Fibroblast of skin of right quadriceps (primary cell): Measurements from ENCODE around the gene HLA-DRA.

Source experiments
- DNase-seq: peaks from one replicate; pipeline ENCODE4 v3.0.0-alpha.2; 2013

The HLA-DRA gene

DNA sequence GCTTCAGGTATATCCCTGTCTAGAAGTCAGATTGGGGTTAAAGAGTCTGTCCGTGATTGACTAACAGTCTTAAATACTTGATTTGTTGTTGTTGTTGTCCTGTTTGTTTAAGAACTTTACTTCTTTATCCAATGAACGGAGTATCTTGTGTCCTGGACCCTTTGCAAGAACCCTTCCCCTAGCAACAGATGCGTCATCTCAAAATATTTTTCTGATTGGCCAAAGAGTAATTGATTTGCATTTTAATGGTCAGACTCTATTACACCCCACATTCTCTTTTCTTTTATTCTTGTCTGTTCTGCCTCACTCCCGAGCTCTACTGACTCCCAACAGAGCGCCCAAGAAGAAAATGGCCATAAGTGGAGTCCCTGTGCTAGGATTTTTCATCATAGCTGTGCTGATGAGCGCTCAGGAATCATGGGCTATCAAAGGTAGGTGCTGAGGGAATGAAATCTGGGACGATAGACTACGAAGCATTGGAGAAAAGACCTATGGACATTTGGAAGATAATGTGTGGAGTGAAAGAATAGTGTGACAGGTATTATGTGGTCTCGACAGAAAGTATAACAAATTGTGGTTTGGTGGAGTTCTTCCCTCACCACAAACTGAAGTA, at the start of gene HLA-DRA:
TSS of gene HLA-DRA (plus strand) at position 286 of the 613 bp plus-strand sequence. CDS start at position 350, 64 bp downstream.
- peak; percentile 34 for DNase-seq

DNA sequence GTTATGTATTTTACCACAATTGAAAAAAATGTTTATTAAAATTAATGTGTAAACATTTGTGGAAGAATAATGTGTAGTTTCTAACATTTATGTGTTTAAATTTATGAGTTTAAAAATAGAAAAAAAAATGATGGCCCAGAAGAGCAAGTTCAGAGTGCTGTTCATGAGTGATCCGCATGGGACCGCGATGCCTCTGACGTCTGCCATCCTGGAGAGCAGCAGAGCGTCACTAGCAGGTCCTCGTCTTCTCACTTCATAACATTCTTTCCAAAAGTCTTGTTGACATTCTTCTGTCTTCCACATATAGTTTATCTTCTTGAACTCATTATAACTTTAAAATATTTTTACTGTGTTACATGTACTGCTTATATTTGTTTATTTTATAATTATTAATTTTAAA, 48.2 kb upstream of the HLA-DRA start:
- DNase-seq: no peak

DNA sequence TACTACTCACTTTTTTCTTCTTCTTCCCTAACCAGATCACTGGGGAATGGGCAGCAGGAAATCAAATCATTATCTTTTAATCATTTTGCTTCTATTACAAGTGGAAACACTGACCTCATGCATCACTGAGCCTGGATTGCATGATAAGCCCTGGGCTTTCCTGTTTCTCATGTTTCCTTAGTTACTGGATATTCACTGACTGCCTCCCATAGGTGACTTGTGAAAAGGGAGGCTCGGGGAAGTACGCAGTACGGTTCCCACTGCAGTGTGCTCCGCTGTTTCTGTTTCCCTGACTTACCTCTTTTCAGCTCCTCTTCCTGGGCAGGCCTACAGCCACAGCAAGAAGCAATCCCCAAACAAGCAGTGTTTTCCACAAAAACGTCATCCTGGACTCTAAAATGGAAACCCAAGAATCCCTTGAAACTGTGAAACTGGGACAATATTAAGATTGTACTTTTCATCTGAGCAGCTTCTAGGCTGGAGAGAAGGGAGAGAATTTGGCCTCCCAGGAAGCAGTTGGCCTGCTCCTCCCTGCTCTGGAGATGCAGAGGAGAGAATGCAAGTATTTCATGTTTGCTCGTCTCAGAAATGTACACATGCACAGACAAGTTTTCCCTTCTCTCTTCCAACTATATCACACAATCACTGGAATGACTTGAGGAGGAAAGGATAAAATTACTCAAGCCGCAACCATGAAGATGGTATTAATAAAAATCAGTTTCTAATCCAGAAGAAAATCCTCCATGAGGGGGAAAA, 45.8 kb upstream of the HLA-DRA start:
- DNase-seq: peak; percentile 45

DNA sequence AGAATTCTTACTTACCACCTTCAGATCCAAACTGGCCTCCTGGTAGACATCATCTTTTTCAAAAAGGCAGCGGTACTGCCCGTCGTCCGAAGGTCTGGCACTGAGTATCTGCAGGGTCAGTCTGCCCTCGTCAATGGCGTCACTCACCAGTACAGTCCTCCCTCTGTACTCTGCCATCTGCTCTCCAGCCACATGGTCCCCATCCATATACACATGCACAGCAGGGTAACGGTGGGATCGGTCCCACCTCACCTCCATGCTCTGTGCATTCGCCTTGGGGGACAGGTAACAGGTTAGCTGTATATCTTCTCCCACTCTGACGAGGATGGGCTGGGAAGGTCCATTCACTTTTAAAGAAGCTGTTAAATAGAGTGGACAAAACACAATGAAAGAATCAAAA, 43.7 kb upstream of the HLA-DRA start:
- no peak for DNase-seq

DNA sequence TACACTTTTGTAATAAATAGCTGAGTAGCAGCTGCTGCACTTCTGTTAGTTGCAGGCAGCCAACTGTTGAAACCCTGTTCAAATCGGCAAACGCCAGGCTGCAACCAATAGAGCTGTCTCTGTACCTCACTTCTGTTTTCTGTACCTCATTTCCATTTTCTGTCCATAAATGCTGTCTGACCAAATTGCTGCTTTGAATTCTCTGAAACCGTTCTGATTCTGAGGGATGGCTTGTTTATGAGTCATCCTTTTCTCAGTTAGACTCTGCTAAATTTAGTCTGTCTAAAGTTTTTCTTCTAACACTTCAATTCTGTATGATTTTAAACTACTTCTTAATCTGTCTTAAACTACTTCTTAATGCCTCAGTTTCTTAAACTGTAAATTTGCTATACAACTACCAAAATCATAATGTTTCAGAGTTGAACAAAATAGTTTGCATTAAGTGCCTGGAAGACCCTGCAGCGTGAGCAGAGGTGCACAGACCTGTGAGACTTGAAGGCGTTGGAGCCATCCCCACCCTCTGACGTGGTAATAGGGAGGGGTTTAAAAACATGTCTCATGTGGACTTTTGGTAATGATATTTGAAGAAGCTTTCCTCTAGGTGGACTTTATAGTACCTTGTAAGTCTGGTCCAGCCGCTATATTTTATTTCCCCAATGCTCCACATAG, 42.3 kb upstream of the HLA-DRA start:
- no peak for DNase-seq

DNA sequence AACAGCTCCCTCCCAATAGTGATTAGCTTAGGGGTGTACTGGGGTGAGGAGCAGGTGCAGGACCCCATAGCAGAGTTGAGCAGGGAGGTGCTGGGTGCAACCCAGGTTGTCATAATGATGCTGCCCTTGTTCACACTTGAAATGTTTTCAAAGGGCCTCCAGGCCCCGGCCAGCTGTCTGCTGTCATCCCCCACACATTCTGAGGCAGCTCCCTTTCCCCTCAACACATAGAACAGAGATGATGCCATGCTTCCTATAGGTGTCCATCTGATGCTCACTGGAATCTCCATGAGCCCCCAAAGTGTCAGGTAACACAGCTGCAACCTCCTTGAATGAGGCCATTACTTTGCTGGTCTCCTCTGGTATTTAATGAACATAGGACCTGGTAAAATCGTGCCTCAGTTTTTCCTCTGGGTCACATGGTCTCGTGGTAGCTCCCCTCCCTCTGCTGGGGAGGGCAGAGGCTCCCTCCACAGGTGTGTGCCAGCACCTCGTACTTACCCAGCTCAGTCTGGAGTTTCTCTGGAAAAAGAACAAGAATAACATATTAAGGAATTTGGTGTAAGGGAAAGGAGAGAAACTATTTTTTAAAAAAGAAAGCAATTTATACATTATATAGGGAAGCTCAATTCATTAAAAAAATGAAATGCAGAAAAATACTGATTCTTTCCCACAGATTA, 38.3 kb upstream of the HLA-DRA start:
- DNase-seq: no peak

DNA sequence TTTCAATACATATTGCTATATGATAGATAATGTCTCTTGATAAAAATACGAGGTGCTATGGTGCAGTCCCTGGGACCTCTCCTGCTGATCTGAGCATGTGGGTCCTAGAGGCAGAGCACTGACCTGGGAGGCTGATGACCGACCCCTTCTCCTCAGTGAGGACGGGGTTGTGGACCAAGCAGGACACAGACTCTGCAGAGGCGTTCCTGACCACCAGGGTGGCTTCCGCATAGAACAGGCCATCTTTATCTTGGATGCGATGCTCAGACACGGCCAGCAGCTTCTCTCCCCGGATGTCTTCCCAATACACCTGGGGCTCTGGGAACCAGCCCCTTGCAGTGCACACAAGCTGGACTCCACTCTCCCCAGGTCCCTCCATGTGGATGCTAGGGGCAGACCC, 36.9 kb upstream of the HLA-DRA start:
- no peak for DNase-seq

DNA sequence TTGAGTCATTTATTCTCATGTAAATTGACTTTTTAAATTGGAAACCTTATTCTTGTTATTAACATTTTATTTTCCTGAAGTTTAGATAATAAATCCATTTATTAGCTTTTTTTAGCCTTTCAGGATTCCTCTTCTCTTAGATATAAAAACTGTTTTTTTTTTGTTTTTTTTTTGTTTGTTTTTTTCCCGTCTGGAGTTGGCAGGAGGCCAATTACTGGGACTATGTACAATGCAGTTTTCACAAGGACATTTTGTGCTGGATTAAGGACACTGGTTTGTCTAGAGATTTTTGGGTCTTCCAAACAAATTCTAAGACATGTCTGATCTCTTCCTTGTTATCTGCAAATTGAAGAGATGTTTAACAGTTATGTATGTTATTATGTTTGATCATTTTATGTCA, 34.0 kb upstream of the HLA-DRA start:
- DNase-seq: no peak

DNA sequence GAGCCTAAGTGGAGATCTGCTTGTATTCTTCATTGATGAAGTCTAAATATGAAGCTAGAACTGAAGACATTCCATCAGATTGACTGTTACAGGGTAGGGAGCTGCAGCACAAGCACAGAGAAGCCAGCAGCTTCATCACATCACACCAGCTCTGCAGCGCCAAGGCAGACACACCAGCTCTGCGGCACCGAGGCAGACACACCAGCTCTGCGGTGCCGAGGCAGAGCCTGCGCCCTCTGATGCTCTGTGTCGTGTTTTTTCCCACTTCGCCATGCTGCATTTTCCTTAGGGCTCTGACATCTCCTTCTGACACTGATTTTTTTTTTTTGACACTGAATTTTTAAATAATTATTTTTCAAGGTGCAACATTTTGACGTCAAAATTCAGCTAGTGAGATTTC, 33.5 kb upstream of the HLA-DRA start:
- no peak for DNase-seq

DNA sequence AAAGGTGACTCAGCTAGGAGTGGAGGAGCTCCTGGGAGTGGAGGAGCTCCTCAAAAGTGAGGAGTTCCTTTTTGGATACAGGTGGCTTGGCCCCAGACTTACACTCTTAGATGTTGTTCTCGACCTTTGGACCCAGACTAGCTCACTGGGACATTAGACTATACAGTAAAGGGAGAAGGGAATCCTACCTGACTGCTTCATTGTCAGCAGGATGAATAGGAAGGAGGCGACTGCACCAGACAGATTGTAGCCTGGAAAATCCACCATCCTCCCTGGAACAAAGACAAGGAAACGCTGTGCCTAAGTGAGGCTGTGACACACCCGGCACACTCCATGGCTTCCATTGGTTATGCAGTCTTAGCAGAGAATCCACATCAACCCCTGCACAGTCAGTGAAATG, 32.8 kb upstream of the HLA-DRA start, which contains the start of gene BTNL2:
TSS of gene BTNL2 (minus strand) at position 325 of the 400 bp plus-strand sequence. CDS start at position 267, 58 bp downstream.
- no peak for DNase-seq

DNA sequence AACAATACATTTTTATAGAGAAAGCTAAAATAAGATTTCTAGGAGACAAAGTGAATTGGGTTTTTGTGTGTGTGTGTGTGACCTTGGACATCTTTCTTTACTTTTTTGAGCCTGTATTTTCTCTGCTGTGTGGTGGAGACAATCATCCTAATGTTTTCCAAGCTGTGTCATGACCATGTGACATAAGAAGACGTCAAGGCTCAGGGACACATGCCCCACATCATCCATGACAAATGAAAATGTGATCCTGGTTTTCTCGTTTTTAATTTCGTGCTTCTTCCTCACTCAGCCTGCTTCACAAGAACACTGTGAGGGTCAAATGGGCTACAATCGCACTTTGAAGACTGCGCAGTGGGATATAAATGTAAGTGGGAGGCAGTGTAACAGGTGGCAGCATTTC, 28.8 kb upstream of the HLA-DRA start:
- no peak for DNase-seq

DNA sequence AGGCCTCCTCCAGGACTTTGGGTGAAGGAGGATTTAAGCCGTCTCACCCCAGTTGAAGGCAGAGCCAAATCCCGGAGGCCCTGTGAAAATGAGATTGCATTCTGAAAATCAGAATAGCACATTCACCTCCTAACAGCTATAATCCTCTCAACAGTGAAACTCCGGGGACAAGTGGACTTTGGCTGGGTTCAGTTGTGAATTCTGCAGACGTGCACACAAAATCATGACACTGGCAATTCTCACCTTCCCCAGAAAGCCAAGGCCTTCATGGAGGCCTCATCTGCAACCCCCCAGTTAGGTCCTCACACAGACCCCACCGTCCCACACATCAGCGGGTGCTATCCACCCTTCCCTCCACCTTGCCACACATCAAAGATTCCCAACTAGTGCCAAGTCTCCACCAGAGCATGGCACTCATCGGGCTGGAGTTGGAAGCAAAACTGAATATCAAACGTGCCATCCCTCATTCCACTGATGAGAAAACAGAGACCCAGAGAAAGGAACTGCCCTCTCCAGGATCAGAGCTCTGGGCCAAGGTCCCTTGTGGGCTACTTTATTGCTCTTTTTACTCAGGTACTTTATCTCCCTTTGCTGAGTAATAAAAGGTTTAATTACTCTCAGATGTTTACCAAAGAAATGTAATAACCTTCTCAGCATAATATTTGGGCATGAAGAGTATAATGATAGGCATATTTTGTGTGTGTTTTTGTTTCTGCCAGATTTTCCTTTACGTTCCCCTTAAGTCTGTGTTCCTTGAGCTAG, 27.9 kb upstream of the HLA-DRA start:
- DNase-seq: no peak

DNA sequence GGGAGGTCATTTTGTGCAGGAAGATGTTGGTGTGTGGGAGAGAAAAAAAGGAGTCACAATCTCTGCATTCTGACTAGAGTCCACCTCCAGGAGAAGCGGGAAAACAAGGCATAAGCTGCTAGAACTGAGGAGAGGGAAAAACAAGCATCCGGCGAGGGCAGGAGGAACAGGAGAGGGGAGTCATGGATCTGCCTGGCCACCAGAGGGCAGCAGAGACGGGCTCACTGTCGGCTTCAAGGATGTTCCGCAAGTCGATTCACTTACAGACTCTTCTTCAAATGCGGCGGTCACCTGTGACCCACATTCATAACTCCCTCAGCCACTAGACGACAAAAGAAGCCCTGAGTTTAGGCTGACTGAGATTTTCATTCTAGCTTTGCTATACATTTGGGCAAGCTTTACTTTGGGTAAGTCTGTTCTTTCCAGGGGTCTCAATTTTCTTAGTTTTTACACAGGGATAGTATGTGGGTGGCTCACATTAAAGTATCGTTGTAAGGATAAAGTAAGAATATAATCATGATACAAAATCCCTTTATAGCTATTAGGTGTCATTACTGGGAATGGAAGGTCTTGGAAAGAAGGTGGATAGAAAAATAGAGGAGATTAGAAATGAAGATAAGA, 26.1 kb upstream of the HLA-DRA start:
- DNase-seq: peak; percentile 65

DNA sequence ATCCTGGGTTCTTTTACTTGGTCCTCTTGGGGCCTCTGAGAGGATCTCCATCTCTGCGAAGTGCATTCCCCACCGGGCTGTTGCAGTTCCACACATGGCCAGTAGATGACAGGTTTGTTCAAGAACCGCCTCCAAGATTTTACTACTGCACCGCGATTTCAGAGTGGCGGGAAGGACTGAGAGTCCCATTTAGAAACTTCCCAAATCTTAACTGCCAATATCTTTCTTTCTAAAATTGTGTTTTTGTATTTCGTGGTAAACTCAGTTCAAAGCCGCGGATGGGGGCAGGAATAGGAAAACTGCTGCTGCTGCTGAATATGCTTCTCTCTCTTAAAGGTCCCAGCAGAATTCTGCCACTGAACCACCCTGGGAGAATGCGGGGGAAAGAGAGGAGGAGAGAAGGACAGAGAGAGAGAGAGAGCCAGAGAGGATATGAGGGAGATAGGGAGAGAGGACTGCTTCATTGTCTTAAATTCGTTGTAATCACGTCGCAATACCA, 24.1 kb upstream of the HLA-DRA start:
- DNase-seq: peak; percentile 77

DNA sequence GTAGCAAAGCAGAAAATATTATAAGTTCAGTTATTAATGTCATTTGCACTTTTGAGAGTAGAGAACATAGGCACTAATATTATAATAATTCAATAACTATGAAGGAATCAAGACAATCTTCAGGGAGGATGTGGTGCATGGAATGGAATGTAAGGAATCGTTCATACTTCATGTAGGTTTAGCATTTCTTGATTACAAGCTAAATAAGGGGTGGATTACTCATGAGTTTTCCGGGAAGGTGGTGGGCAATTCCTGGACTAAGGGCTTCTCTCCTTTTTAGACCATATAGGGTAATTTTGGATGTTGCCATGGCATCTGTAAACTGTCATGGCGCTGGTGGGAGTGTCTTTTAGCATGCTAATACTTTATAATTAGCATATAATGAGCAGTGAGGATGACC, 23.7 kb upstream of the HLA-DRA start:
- DNase-seq: peak; percentile 87

DNA sequence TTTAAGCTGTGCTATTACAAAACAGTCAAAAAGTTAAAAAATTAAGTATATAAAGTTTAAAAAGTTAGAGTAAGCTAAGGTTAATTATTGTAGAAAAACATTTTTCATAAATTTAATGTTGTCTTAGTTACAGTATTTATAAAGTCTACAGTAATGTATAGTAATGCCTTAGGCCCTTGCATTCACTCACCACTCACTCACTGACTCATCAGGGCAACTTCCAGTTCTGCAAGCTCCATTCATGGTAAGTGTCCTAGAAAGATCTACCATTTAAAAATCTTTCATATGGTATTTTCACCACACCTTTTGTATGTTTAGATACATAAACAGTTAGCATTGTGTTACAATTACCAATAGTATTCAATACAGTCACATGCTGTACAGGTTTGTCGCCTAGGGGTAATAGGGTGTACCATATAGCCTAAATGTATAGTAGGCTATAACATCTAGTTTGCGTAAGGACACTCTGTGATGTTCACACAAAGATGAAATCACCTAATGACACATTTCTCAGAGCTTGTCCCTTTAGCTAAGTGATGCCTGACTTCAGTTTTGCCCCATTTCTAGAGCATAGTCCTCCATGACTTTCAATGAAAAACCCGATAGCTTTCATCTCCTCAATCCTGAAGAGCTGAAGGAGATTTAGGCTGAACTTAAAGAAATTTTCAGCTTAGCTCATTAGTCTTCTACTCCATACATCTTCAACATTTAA, 14.9 kb upstream of the HLA-DRA start:
- DNase-seq: no peak

DNA sequence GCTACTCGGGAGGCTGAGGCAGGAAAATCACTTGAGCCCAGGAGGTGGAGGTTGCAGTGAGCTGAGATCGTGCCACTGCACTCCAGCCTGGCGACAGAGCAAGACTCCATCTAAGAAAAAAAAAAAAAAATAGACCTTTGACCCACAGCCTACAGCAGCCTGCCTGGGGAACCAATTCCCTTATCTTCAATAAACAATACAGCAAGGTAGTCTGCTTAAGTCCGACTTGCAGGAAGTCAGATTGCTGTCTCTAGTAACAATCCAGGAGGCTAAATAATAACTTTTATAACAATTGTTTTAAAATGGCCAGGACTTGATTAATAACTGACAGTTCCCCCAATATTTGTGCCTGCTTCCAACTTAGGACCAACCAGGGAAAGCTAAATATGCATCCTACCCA, 13.3 kb upstream of the HLA-DRA start:
- no peak for DNase-seq

DNA sequence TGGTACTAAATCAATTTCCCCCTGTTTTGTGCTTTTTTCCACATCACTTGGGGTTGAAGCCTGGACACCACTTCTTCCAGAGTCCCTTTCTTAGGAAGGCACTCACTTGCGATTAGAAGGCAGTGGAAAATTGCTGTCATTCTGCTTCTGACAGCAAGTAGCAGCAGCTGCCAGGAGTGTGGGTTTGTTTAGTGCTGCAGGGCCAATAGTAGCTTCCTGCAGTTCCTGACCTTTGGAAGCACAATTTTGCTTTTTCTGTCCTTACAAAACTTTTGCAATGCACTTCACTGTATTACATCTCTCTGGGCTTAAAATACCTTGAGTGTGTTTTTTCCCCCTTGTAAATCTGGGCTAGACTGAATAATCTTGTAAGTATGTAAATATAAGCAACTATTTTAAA, 12.5 kb upstream of the HLA-DRA start:
- DNase-seq: no peak

DNA sequence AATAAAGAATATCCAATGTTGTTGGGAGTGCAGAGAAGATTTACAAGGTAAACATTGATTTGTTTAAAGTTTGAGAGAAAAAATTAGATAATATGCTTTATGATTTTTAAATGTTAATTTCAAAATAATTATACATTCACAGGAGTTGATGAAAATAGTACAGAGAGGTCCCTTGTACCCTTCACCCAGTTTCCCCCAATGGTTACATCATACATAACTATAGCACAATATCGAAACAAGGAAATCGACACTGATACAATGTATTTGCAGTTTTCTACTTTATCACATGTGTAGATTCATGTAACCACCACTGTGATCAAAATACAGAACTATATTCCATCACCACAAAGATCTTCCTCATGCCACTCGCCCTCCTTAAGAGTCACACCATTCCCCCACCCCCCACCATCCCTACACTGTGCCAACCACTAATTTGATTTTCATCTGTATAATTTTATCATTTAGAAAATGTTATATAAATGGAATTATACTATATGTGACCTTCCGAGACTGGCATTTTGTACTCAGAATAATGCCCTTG, 11.7 kb upstream of the HLA-DRA start:
- no peak for DNase-seq

DNA sequence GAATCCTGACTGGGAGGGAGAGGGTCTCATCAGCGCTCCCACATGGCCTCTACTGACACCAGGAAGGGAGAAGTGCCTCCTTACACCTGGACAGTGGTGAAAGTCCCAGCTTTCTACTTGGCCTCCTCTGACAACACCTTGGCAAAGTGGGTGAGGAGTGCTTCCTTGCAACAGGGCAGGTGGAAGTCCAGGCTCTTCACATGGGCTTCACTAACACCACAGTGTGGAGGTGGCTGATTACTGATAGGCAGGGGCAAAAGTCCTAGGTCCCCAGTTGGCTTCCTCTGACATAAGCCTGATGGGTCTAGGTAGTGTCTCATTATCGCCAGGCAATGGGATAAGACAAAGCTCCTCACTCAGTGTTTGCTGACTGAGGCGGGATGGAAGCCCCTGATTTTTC, 9.5 kb upstream of the HLA-DRA start:
- DNase-seq: no peak

DNA sequence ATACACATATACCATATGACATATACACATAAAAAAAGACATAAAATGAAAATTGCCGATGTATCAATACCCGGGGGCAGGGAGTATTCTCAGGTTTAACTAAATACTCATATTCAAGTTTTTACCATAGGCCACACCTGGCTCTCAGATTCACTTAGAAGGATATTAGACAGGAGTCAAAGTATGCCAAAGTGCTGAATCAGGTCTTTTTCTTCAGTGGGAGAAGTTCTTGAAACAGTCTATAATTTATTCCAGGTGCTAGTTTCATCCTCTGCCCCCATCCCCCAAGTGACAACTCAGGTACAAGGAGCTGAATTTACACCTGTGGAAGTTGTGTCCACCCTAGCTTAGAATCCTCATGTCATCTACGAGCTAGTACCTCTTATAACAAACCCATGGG, 8.5 kb upstream of the HLA-DRA start:
- no peak for DNase-seq
